Smooth muscle cell of the pulmonary artery (primary cell): ENCODE data around the gene FIBCD1. TPM values are rescaled to one million over a fixed set of nuclear protein-coding genes. Genes with fewer than 3 reads are reported as not detected.

ENCODE experiments used
- total RNA-seq: library from RNA; depleted of rRNA; stranded (reverse); fragments of >200 nt; gene quantifications from 2 replicates; pipeline ENCODE4 v1.2.3, GENCODE V29; 2014

The FIBCD1 gene
- total RNA-seq: 7.2 and 10.7 TPM in 2 replicates

GRCh38 chr9:130938652-130939404 lies at the start of gene FIBCD1:
FIBCD1 (minus strand) TSS chr9:130939247; CDS start chr9:130938607, 640 bp downstream.

GRCh38 chr9:130896233-130897014 lies 42.6 kb downstream of the FIBCD1 start, which contains the start of gene QRFP:
QRFP (minus strand) TSS chr9:130896812; CDS start chr9:130893838, 2,974 bp downstream.

Other genes starting within 250 kb of the FIBCD1 start
- 22.1 and 25.5 TPM in 2 replicates for gene EXOSC2, start 245.5 kb downstream of the FIBCD1 start, total RNA-seq
- 100 and 105 TPM in 2 replicates for gene ABL1, start 104.0 kb downstream of the FIBCD1 start, total RNA-seq
- not detected in 2 replicates for gene QRFP, start 42.4 kb downstream of the FIBCD1 start, total RNA-seq
- gene LAMC3, start 69.9 kb upstream of the FIBCD1 start, total RNA-seq: 0.30 and 0.33 TPM in 2 replicates
- 0.46 and 1.2 TPM in 2 replicates for gene AIF1L, start 157.3 kb upstream of the FIBCD1 start, total RNA-seq
- gene NUP214, start 186.3 kb upstream of the FIBCD1 start, total RNA-seq: 16.3 and 18.2 TPM in 2 replicates